Measurements from ENCODE around the gene RHOXF2B. TPM values are rescaled to one million over a fixed set of nuclear protein-coding genes. Genes with fewer than 3 reads are reported as not detected.
"Not testable (repeated sequence)": the region's sequence is repeated elsewhere in the genome, so short reads cannot be mapped to it uniquely, and the experiment has no call there.

Gene RHOXF2B
- total RNA-seq, 1 donor: not detected

- Histone ChIP-seq H3K4me2 (ENCODE audit: insufficient read depth, low read length) (no peak overlapping the region), H3K27me3 (ENCODE audit: insufficient read depth, low read length) (no peaks in the 10 kb centered on the region), H4K20me1 (ENCODE audit: insufficient read depth, low read length) (no peaks in the 10 kb centered on the region), H2AFZ (ENCODE audit: low read length) (no peak overlapping the region), H3K36me3 (ENCODE audit: insufficient read depth, low read length) (no peaks in the 10 kb centered on the region), H3K4me3 (ENCODE audit: insufficient read depth, low read length) (no peak overlapping the region), H3K4me1 (ENCODE audit: insufficient read depth, low read length) (no peaks in the 10 kb centered on the region), H3K9me3 (ENCODE audit: low read depth, low read length) (no peaks in the 10 kb centered on the region), H3K27ac (ENCODE audit: low read depth, low read length) (no peak overlapping the region), H3K79me2 (ENCODE audit: insufficient read depth, low read length) (no peaks in the 10 kb centered on the region)
- no peak for TF ChIP-seq CTCF (IDR thresholded peaks at IDR 0.05; ENCODE audit: extremely low read depth, low read depth, low read length)
- DNase-seq (ENCODE audit: insufficient read length, low spot score, missing footprints): no peak
Observed at GRCh38 chrX:120036704-120037103, 40.8 kb downstream of the RHOXF2B start.

- H3K27me3 ChIP-seq (ENCODE audit: insufficient read depth, low read length); DNase-seq (ENCODE audit: insufficient read length, low spot score, missing footprints); H3K36me3 ChIP-seq (ENCODE audit: insufficient read depth, low read length); H3K9me3 ChIP-seq (ENCODE audit: low read depth, low read length); H2AFZ ChIP-seq (ENCODE audit: low read length); H3K4me2 ChIP-seq (ENCODE audit: insufficient read depth, low read length); H3K4me1 ChIP-seq (ENCODE audit: insufficient read depth, low read length); H3K4me3 ChIP-seq (ENCODE audit: insufficient read depth, low read length); H3K27ac ChIP-seq (ENCODE audit: low read depth, low read length); H4K20me1 ChIP-seq (ENCODE audit: insufficient read depth, low read length); H3K79me2 ChIP-seq (ENCODE audit: insufficient read depth, low read length): not testable (repeated sequence)
Observed at GRCh38 chrX:120035522-120036309, 41.8 kb downstream of the RHOXF2B start.

- no peaks in the 10 kb centered on the region for H3K4me1 ChIP-seq (ENCODE audit: insufficient read depth, low read length)
- H3K27me3 ChIP-seq (ENCODE audit: insufficient read depth, low read length): no peaks in the 10 kb centered on the region
- TF ChIP-seq CTCF (IDR thresholded peaks at IDR 0.05; ENCODE audit: extremely low read depth, low read depth, low read length): no peak
- H4K20me1 ChIP-seq (ENCODE audit: insufficient read depth, low read length): no peaks in the 10 kb centered on the region
- no peak overlapping the region for H3K27ac ChIP-seq (ENCODE audit: low read depth, low read length)
- no peak overlapping the region for H3K4me3 ChIP-seq (ENCODE audit: insufficient read depth, low read length)
- no peak overlapping the region for H3K4me2 ChIP-seq (ENCODE audit: insufficient read depth, low read length)
- DNase-seq (ENCODE audit: insufficient read length, low spot score, missing footprints): no peak
- H3K9me3 ChIP-seq (ENCODE audit: low read depth, low read length): no peaks in the 10 kb centered on the region
- no peak overlapping the region for H2AFZ ChIP-seq (ENCODE audit: low read length)
- H3K79me2 ChIP-seq (ENCODE audit: insufficient read depth, low read length): no peaks in the 10 kb centered on the region
- no peaks in the 10 kb centered on the region for H3K36me3 ChIP-seq (ENCODE audit: insufficient read depth, low read length)
Observed at GRCh38 chrX:120029354-120029753, 48.1 kb downstream of the RHOXF2B start.

- H3K27ac ChIP-seq (ENCODE audit: low read depth, low read length): no peak overlapping the region
- H4K20me1 ChIP-seq (ENCODE audit: insufficient read depth, low read length): no peaks in the 10 kb centered on the region
- no peaks in the 10 kb centered on the region for H3K36me3 ChIP-seq (ENCODE audit: insufficient read depth, low read length)
- no peak overlapping the region for H3K4me2 ChIP-seq (ENCODE audit: insufficient read depth, low read length)
- H3K79me2 ChIP-seq (ENCODE audit: insufficient read depth, low read length): no peaks in the 10 kb centered on the region
- no peaks in the 10 kb centered on the region for H3K27me3 ChIP-seq (ENCODE audit: insufficient read depth, low read length)
- H3K4me3 ChIP-seq (ENCODE audit: insufficient read depth, low read length): no peak overlapping the region
- H3K4me1 ChIP-seq (ENCODE audit: insufficient read depth, low read length): no peaks in the 10 kb centered on the region
- H2AFZ ChIP-seq (ENCODE audit: low read length): no peak overlapping the region
- no peaks in the 10 kb centered on the region for H3K9me3 ChIP-seq (ENCODE audit: low read depth, low read length)
- DNase-seq (ENCODE audit: insufficient read length, low spot score, missing footprints): no peak
- TF ChIP-seq CTCF (IDR thresholded peaks at IDR 0.05; ENCODE audit: extremely low read depth, low read depth, low read length): no peak
Observed at GRCh38 chrX:120023259-120023658, 54.2 kb downstream of the RHOXF2B start.
